ENCODE data around the gene OR10R2. TPM values are rescaled to one million over a fixed set of nuclear protein-coding genes. Genes with fewer than 3 reads are reported as not detected.

OR10R2 gene
- total and polyA plus RNA-seq, 2 donors, result not detected

- 29% methylated on average over 1 of the region's 1 CpG for WGBS
- Histone ChIP-seq H3K4me3 (ENCODE audit: low read depth, low read length) (no peak overlapping the region), H3K27ac (ENCODE audit: low read depth) (no peak overlapping the region), H3K36me3 (ENCODE audit: insufficient read depth) (no peaks in the 10 kb centered on the region), H3K4me1 (ENCODE audit: insufficient read depth) (no peaks in the 10 kb centered on the region)
- DNase-seq (ENCODE audit: extremely low spot score), result no peak
Measured at GRCh38 chr1:158506369-158506987, 34.5 kb downstream of the OR10R2 start.

GRCh38 chr1:158507511-158507910 lies 35.5 kb downstream of the OR10R2 start:
- WGBS, result 68% methylated on average over 2 of the region's 2 CpGs
- H3K27ac ChIP-seq (ENCODE audit: low read depth), result no peak overlapping the region
- H3K36me3 ChIP-seq (ENCODE audit: insufficient read depth), result no peaks in the 10 kb centered on the region
- no peak for DNase-seq (ENCODE audit: extremely low spot score)
- no peaks in the 10 kb centered on the region for H3K4me1 ChIP-seq (ENCODE audit: insufficient read depth)
- H3K4me3 ChIP-seq (ENCODE audit: low read depth, low read length), result no peak overlapping the region

- H3K27ac ChIP-seq (ENCODE audit: low read depth), result no peak overlapping the region
- H3K4me3 ChIP-seq (ENCODE audit: low read depth, low read length), result no peak overlapping the region
- no peaks in the 10 kb centered on the region for H3K4me1 ChIP-seq (ENCODE audit: insufficient read depth)
- no peak for DNase-seq (ENCODE audit: extremely low spot score)
- 9% methylated on average over 4 of the region's 4 CpGs for WGBS
- no peaks in the 10 kb centered on the region for H3K36me3 ChIP-seq (ENCODE audit: insufficient read depth)
Measured at GRCh38 chr1:158509471-158510156, 37.6 kb downstream of the OR10R2 start.

GRCh38 chr1:158516966-158517365 lies 44.9 kb downstream of the OR10R2 start:
- no peaks in the 10 kb centered on the region for H3K36me3 ChIP-seq (ENCODE audit: insufficient read depth)
- no peak overlapping the region for H3K27ac ChIP-seq (ENCODE audit: low read depth)
- H3K4me3 ChIP-seq (ENCODE audit: low read depth, low read length), result no peak overlapping the region
- no peaks in the 10 kb centered on the region for H3K4me1 ChIP-seq (ENCODE audit: insufficient read depth)
- DNase-seq (ENCODE audit: extremely low spot score), result no peak

- Histone ChIP-seq H3K4me1 (ENCODE audit: insufficient read depth) (no peaks in the 10 kb centered on the region), H3K36me3 (ENCODE audit: insufficient read depth) (no peaks in the 10 kb centered on the region), H3K27ac (ENCODE audit: low read depth) (no peak overlapping the region), H3K4me3 (ENCODE audit: low read depth, low read length) (no peak overlapping the region)
- no peak for DNase-seq (ENCODE audit: extremely low spot score)
- 47% methylated on average over 1 of the region's 1 CpG for WGBS
Measured at GRCh38 chr1:158520021-158520420, 48.0 kb downstream of the OR10R2 start.

GRCh38 chr1:158520955-158521665 lies 49.1 kb downstream of the OR10R2 start:
- Histone ChIP-seq H3K36me3 (ENCODE audit: insufficient read depth) (no peaks in the 10 kb centered on the region), H3K4me3 (ENCODE audit: low read depth, low read length) (no peak overlapping the region), H3K27ac (ENCODE audit: low read depth) (no peak overlapping the region), H3K4me1 (ENCODE audit: insufficient read depth) (no peaks in the 10 kb centered on the region)
- no peak for DNase-seq (ENCODE audit: extremely low spot score)
- 87% methylated on average over 3 of the region's 3 CpGs for WGBS

GRCh38 chr1:158521666-158522058 lies 49.6 kb downstream of the OR10R2 start:
- Histone ChIP-seq H3K4me3 (ENCODE audit: low read depth, low read length) (no peak overlapping the region), H3K36me3 (ENCODE audit: insufficient read depth) (no peaks in the 10 kb centered on the region), H3K4me1 (ENCODE audit: insufficient read depth) (no peaks in the 10 kb centered on the region), H3K27ac (ENCODE audit: low read depth) (no peak overlapping the region)
- no peak for DNase-seq (ENCODE audit: extremely low spot score)
- WGBS, result 74% methylated on average over 2 of the region's 2 CpGs

- Histone ChIP-seq H3K4me3 (ENCODE audit: low read depth, low read length) (no peak overlapping the region), H3K36me3 (ENCODE audit: insufficient read depth) (no peaks in the 10 kb centered on the region), H3K27ac (ENCODE audit: low read depth) (no peak overlapping the region), H3K4me1 (ENCODE audit: insufficient read depth) (no peaks in the 10 kb centered on the region)
- WGBS, result 34% methylated on average over 2 of the region's 2 CpGs
- no peak for DNase-seq (ENCODE audit: extremely low spot score)
Measured at GRCh38 chr1:158527190-158527815, 55.3 kb downstream of the OR10R2 start.

Other genes with a start within 250 kb of the OR10R2 start
- not detected for gene CD1A, start 217.8 kb upstream of the OR10R2 start, total RNA-seq
- gene CD1A, start 217.8 kb upstream of the OR10R2 start, polyA plus RNA-seq, result 0.05 TPM
- 2.9 TPM for gene CD1C, start 182.3 kb upstream of the OR10R2 start, total RNA-seq
- 0.70 TPM for gene CD1C, start 182.3 kb upstream of the OR10R2 start, polyA plus RNA-seq
- not detected for gene CD1B, start 140.7 kb upstream of the OR10R2 start, total RNA-seq
- gene CD1B, start 140.7 kb upstream of the OR10R2 start, polyA plus RNA-seq, result 0.09 TPM
- gene CD1E, start 118.3 kb upstream of the OR10R2 start, total RNA-seq, result 0.69 TPM
- 1.0 TPM for gene CD1E, start 118.3 kb upstream of the OR10R2 start, polyA plus RNA-seq
- gene OR10T2, start 72.8 kb upstream of the OR10R2 start, total RNA-seq, result not detected
- gene OR10T2, start 72.8 kb upstream of the OR10R2 start, polyA plus RNA-seq, result not detected
- not detected for gene OR10K2, start 46.0 kb upstream of the OR10R2 start, total RNA-seq
- gene OR10K2, start 46.0 kb upstream of the OR10R2 start, polyA plus RNA-seq, result not detected
- not detected for gene OR10K1, start 10.4 kb upstream of the OR10R2 start, total RNA-seq
- not detected for gene OR10K1, start 10.4 kb upstream of the OR10R2 start, polyA plus RNA-seq
- not detected for gene OR6Y1, start 82.2 kb downstream of the OR10R2 start, total RNA-seq
- not detected for gene OR6Y1, start 82.2 kb downstream of the OR10R2 start, polyA plus RNA-seq
- gene OR6P1, start 98.4 kb downstream of the OR10R2 start, total RNA-seq, result not detected
- gene OR6P1, start 98.4 kb downstream of the OR10R2 start, polyA plus RNA-seq, result not detected
- not detected for gene OR10X1, start 107.7 kb downstream of the OR10R2 start, total RNA-seq
- not detected for gene OR10X1, start 107.7 kb downstream of the OR10R2 start, polyA plus RNA-seq
- gene OR10Z1, start 133.0 kb downstream of the OR10R2 start, total RNA-seq, result not detected
- gene OR10Z1, start 133.0 kb downstream of the OR10R2 start, polyA plus RNA-seq, result not detected
- gene SPTA1, start 214.5 kb downstream of the OR10R2 start, total RNA-seq, result 3.9 TPM
- gene SPTA1, start 214.5 kb downstream of the OR10R2 start, polyA plus RNA-seq, result 0.06 TPM
- gene OR6K2, start 228.4 kb downstream of the OR10R2 start, total RNA-seq, result not detected
- not detected for gene OR6K2, start 228.4 kb downstream of the OR10R2 start, polyA plus RNA-seq
- not detected for gene OR6K3, start 248.5 kb downstream of the OR10R2 start, total RNA-seq
- not detected for gene OR6K3, start 248.5 kb downstream of the OR10R2 start, polyA plus RNA-seq